Psoas muscle (tissue), 8 donors: ENCODE measurements around the gene WDPCP. TPM values are rescaled to one million over a fixed set of nuclear protein-coding genes. Genes with fewer than 3 reads are reported as not detected.

Experiments
- ATAC-seq, 4 donors: fragments of 200-7000 bp; cut with Tn5 transposase; one replicate each; pipeline ENCODE4 v1.9.1; 2020; ENCODE audit warnings: moderate library complexity in 3 of 4, mild to moderate bottlenecking in 2 of 4
- DNase-seq, 2 donors: peaks; one replicate each; pipeline ENCODE4 v3.0.0-alpha.2; 2020
- H3K27ac ChIP-seq: fragments of 200-600 bp; one replicate; pipeline ENCODE4 v1.8.0; 2022
- H3K27me3 ChIP-seq, 3 donors: fragments of 200-600 bp in 1 of 3; one replicate each; pipeline versions ENCODE4 v1.6.1 to v1.8.0; 2013 to 2022; ENCODE audit warnings: low read length in 2 of 3, mild to moderate bottlenecking in 2 of 3, moderate library complexity in 1 of 3; ENCODE audit not compliant: insufficient read depth in 3 of 3
- H3K36me3 ChIP-seq, 2 donors: fragments of 200-600 bp in 1 of 2; one replicate each; pipeline versions ENCODE4 v1.6.1 to v1.8.0; 2013 to 2022; ENCODE audit warnings: low read depth in 1 of 2, mild to moderate bottlenecking in 1 of 2, moderate library complexity in 1 of 2; ENCODE audit not compliant: insufficient read depth in 1 of 2
- H3K4me1 ChIP-seq: fragments of 200-600 bp; one replicate; pipeline ENCODE4 v1.8.0; 2022
- H3K4me3 ChIP-seq: fragments of 200-600 bp; one replicate; pipeline ENCODE4 v1.8.0; 2022; ENCODE audit warnings: mild to moderate bottlenecking
- H3K9me3 ChIP-seq: fragments of 200-600 bp; one replicate; pipeline ENCODE4 v1.8.0; 2022
- WGBS, 3 donors: extraction: QIAGEN DNeasy Blood & Tissue Kit; methylation state at CpG; one replicate each; pipeline versions ENCODE4 v1.1.6 to v1.1.7; 2013; 5-methylcytosine and 5-hydroxymethylcytosine counted together
- intact Hi-C, 2 donors: fragments of 100-400 bp; cut with DNase I; formaldehyde crosslinking; loops; one replicate each; pipeline versions ENCODE4 v1.11.0 to v1.14.2; 2022
- polyA plus RNA-seq, 3 donors: library from polyadenylated mRNA; stranded (reverse); fragments of 200-250 nt; gene quantifications; one replicate each; pipeline ENCODE4 v1.2.3, GENCODE V29; 2013
- total RNA-seq, 4 donors: library from RNA; stranded (reverse); fragmentation: NEBNext Ultra II Directional in 2 of 4; extraction: Animal tissue kit (Norgen Biotek cat#: 25700) in 2 of 4; gene quantifications; one replicate each; pipeline versions ENCODE4 v1.2.1 to v1.2.4, GENCODE V29; 2021 to 2023
- TF ChIP-seq, protein P1 (sequence below): fragments of 200-600 bp; IDR thresholded peaks from one replicate; pipeline ENCODE4 v1.8.0; 2022; ENCODE audit warnings: antibody characterized with exemption
- donor health status: healthy with polysubstance abuse.
- donor health status: DM: no; HTN: no; CAD: no; lungs with moderate emphysema.
- donor health status: Bipolar disorder and iron deficiency.
- donor health status: healthy.
- donor health status: DM: yes; HTN: yes; CAD: no.
- donor health status: DM: no; HTN: no; CAD: no.
- donor health status: DM: no; HTN: no; CAD: no.
- donor health status: DM: yes; HTN: yes; CAD: no.

Gene WDPCP
- total and polyA plus RNA-seq, 7 donors, result 1.7 to 17.2 (median 4.4) TPM

DNA sequence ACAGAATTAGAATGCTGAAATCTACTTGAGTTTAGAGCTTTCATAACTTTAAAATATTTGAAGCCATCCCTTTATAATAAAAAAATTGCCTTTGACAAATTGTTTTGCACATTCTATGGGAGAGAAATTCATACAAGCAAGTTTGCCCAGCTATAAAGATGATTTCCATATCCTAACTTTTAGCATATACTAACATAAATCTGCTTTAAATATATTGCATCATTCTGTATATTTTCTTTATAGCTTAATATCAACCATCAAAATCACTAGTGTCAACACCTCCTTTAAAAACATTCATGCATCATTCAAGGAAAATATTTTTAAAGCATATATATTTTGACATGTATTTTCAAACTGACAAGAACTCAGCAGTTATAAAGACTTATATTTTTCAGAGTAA is 49.9 kb downstream of the WDPCP start:
- no peaks in the 10 kb centered on the region for H3K4me1 ChIP-seq
- ATAC-seq (no peak), DNase-seq (no peak)
- H3K4me3 ChIP-seq, result no peak overlapping the region
- H3K27me3 ChIP-seq, result no peaks in the 10 kb centered on the region
- no peak overlapping the region for H3K27ac ChIP-seq
- TF ChIP-seq, protein P1, sequence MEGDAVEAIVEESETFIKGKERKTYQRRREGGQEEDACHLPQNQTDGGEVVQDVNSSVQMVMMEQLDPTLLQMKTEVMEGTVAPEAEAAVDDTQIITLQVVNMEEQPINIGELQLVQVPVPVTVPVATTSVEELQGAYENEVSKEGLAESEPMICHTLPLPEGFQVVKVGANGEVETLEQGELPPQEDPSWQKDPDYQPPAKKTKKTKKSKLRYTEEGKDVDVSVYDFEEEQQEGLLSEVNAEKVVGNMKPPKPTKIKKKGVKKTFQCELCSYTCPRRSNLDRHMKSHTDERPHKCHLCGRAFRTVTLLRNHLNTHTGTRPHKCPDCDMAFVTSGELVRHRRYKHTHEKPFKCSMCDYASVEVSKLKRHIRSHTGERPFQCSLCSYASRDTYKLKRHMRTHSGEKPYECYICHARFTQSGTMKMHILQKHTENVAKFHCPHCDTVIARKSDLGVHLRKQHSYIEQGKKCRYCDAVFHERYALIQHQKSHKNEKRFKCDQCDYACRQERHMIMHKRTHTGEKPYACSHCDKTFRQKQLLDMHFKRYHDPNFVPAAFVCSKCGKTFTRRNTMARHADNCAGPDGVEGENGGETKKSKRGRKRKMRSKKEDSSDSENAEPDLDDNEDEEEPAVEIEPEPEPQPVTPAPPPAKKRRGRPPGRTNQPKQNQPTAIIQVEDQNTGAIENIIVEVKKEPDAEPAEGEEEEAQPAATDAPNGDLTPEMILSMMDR, result no peak
- intact Hi-C loops, result no loop called here
- no peaks in the 10 kb centered on the region for H3K9me3 ChIP-seq
- no peaks in the 10 kb centered on the region for H3K36me3 ChIP-seq

DNA sequence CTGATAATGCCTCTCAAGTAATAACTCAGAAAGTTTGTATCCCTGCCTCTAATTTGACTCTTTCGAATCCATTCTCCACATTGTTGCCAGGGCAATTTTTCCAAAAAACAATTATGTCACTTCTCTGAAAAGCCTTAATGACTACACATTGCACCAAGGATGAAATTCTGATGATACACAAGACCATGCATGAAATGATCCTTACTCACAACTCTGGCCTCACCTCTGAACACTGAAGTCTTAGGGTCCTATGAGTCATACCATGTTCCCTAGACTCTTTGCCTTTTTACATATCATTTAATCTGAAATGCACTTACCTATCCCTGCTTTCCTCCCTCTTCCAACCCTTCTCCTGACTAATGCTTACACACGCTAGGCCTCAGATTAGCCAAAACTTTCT is 51.0 kb downstream of the WDPCP start:
- no peak overlapping the region for H3K4me3 ChIP-seq
- WGBS, 3 donors, result 54 to 83% (median 59%) methylated on average over 2 of the region's 2 CpGs
- ATAC-seq, result no peak

DNA sequence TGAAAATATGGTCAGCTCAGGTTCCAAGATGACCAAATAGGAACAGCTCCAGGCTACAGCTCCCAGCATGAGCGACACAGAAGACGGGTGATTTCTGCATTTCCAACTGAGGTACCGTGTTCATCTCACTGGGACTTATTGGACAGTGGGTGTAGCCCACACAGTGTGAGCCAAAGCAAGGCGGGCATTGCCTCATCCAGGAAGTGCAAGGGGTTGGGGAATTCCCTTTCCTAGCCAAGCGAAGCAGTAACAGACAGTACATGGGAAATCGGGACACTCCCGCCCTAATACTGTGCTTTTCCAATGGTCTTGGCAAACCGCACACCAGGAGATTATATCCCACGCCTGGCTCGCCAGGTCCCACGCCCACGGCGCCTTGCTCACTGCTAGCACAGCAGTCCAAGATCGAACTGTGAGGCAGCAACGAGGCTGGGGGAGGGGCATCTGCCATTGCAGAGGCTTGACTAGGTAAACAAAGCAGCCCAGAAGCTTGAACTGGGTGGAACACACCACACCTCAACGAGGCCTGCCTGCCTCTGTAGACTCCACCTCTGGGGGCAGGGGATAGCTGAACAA is 57.5 kb downstream of the WDPCP start:
- ATAC-seq, result no peak
- intact Hi-C loops, result no loop called here
- DNase-seq, result no peak
- H3K4me3 ChIP-seq, result no peak overlapping the region
- no peaks in the 10 kb centered on the region for H3K27me3 ChIP-seq
- no peak overlapping the region for H3K27ac ChIP-seq
- TF ChIP-seq, protein P1, result no peak
- H3K36me3 ChIP-seq, result no peaks in the 10 kb centered on the region
- no peaks in the 10 kb centered on the region for H3K9me3 ChIP-seq
- 86 to 91% (median 88%) methylated on average over 16 of the region's 16 CpGs for WGBS, 3 donors
- no peaks in the 10 kb centered on the region for H3K4me1 ChIP-seq

More for the DNA sequence above, 51.0 kb downstream of the WDPCP start:
- no peaks in the 10 kb centered on the region for H3K27me3 ChIP-seq
- H3K27ac ChIP-seq, result no peak overlapping the region
- H3K36me3 ChIP-seq, result no peaks in the 10 kb centered on the region
- no peaks in the 10 kb centered on the region for H3K9me3 ChIP-seq
- TF ChIP-seq, protein P1, result no peak
- DNase-seq, result no peak
- intact Hi-C loops, result no loop called here
- no peaks in the 10 kb centered on the region for H3K4me1 ChIP-seq

DNA sequence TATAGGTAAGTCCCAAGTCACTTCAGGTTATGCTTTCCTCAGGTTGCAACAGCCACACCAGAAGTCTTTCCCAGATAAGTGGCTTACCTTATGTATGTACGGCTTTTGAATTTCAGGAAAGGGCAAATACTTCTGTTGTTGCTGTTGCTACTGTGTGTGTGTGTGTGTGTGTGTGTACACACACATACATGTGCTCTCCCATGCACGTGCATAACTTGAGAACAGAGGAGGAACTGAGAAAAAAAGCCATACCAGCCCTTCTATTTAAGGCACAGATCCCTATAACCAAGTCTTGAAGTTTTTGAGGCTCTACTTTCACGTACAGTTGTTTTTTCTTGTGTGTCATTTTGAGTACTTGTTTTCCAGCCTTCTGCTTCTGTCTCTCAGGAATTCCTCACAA is 62.4 kb downstream of the WDPCP start:
- intact Hi-C loops, result no loop called here
- Histone ChIP-seq H3K4me3 (no peak overlapping the region), H3K27ac (no peak overlapping the region), H3K36me3 (no peaks in the 10 kb centered on the region), H3K27me3 (no peaks in the 10 kb centered on the region), H3K9me3 (peaks cover 8% of the 10 kb centered on the region), H3K4me1 (no peaks in the 10 kb centered on the region)
- ATAC-seq (no peak), DNase-seq (no peak)
- WGBS, 3 donors, result 81 to 89% (median 86%) methylated on average over 3 of the region's 3 CpGs
- TF ChIP-seq, protein P1, result no peak

DNA sequence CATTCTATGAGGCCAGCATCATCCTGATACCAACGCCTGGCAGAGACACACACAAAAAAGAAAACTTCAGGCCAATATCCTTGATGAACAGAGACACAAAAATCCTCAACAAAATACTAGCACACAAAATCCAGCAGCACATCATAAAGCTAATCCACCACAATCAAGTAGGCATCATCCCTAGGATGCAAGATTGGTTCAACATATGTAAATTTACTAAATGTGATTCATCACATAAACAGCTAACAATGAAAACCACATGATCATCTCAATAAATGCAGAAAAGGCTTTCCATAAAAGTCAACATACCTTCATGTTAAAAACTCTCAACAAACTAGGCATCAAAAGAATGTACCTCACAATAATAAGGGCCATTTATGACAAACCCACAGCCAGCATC is 65.3 kb downstream of the WDPCP start:
- WGBS, 3 donors, result 97 to 100% (median 100%) methylated on average over 1 of the region's 1 CpG
- peaks cover 14% of the 10 kb centered on the region for H3K9me3 ChIP-seq
- ATAC-seq, result no peak

More for the DNA sequence above, 65.3 kb downstream of the WDPCP start:
- intact Hi-C loops, result no loop called here
- TF ChIP-seq, protein P1, result no peak
- Histone ChIP-seq H3K27ac (no peak overlapping the region), H3K36me3 (no peaks in the 10 kb centered on the region), H3K27me3 (no peaks in the 10 kb centered on the region), H3K4me3 (no peak overlapping the region), H3K4me1 (no peaks in the 10 kb centered on the region)
- DNase-seq, result no peak
